Osteocyte (in vitro differentiated cells): ENCODE data around the gene DNAJC16. TPM values are rescaled to one million over a fixed set of nuclear protein-coding genes. Genes with fewer than 3 reads are reported as not detected.
A peak's percentile ranks its signal among the peaks of the same experiment; 100 is the strongest.

Source experiments
- DNase-seq: peaks from one replicate; pipeline ENCODE4 v3.0.0; 2021; ENCODE audit warnings: mixed read lengths; ENCODE audit not compliant: unreplicated experiment; ENCODE audit errors: extremely low spot score
- H3K27ac Mint-ChIP-seq: one replicate; pipeline ENCODE4 v1.8.0; 2021; ENCODE audit warnings: mild to moderate bottlenecking, mixed read lengths; ENCODE audit not compliant: unreplicated experiment
- H3K27me3 Mint-ChIP-seq: one replicate; pipeline ENCODE4 v1.8.0; 2021; ENCODE audit warnings: mixed read lengths; ENCODE audit not compliant: unreplicated experiment
- H3K36me3 Mint-ChIP-seq: one replicate; pipeline ENCODE4 v1.8.0; 2021; ENCODE audit warnings: mixed read lengths; ENCODE audit not compliant: unreplicated experiment
- H3K4me1 Mint-ChIP-seq: one replicate; pipeline ENCODE4 v1.8.0; 2021; ENCODE audit warnings: mixed read lengths; ENCODE audit not compliant: unreplicated experiment
- H3K4me3 Mint-ChIP-seq: one replicate; pipeline ENCODE4 v1.8.0; 2021; ENCODE audit warnings: mild to moderate bottlenecking, moderate library complexity, mixed read lengths; ENCODE audit not compliant: unreplicated experiment
- H3K9me3 Mint-ChIP-seq: one replicate; pipeline ENCODE4 v1.8.0; 2021; ENCODE audit warnings: mixed read lengths; ENCODE audit not compliant: unreplicated experiment
- total RNA-seq: library from RNA; stranded (reverse); gene quantifications from 2 replicates; pipeline ENCODE4 v1.2.1, GENCODE V29; 2021
- TF ChIP-seq, protein P1 (sequence below): fragments of 200-600 bp; sonication (generic); IDR thresholded peaks from 2 replicates; pipeline ENCODE4 v1.5.0; 2021; ENCODE audit warnings: antibody characterized with exemption, mild to moderate bottlenecking, moderate library complexity

Gene DNAJC16
- total RNA-seq, 1 donor from 2014 or later: 20.8 TPM

DNA sequence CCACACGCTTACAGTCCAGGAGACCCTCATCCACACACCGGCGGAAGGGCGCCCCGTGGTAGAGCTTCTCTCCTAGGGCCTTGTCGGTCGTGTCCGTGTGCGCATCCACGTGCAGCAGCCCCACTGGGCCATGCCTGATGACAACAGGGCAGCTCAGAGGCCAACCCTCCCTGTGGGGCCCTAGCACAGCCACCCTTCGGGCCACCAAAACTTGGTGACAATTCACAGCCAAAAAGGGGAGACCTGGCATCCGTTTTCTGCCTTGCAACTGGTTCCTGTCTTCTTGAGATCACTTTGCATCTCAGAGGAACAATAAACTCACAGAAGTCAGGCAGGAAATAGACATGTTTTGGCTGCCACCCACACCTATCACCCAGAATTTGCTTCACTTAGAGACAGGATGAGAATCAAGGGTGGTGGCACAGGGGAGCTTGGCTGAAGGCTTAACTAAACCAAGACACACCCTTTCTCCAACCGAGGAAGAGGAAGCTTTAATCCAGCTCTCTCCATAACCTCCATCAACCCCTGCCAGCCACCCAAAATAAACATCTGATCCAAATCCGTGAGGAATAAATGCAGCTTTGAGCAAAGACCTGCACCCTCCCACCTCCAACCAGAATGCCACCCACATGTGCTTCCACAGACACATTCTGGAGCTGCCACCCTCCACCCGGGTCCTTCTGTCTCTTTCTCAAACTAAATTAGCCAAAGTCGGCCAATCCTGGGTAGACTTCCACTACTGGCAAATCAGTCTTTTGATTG, 52.5 kb downstream of the DNAJC16 start:
- TF ChIP-seq, protein P1, sequence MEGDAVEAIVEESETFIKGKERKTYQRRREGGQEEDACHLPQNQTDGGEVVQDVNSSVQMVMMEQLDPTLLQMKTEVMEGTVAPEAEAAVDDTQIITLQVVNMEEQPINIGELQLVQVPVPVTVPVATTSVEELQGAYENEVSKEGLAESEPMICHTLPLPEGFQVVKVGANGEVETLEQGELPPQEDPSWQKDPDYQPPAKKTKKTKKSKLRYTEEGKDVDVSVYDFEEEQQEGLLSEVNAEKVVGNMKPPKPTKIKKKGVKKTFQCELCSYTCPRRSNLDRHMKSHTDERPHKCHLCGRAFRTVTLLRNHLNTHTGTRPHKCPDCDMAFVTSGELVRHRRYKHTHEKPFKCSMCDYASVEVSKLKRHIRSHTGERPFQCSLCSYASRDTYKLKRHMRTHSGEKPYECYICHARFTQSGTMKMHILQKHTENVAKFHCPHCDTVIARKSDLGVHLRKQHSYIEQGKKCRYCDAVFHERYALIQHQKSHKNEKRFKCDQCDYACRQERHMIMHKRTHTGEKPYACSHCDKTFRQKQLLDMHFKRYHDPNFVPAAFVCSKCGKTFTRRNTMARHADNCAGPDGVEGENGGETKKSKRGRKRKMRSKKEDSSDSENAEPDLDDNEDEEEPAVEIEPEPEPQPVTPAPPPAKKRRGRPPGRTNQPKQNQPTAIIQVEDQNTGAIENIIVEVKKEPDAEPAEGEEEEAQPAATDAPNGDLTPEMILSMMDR: no peak
- H3K4me3 Mint-ChIP-seq: no peak overlapping the region
- H3K4me1 Mint-ChIP-seq: peaks cover 10% of the 10 kb centered on the region
- no peak for DNase-seq
- H3K27me3 Mint-ChIP-seq: no peaks in the 10 kb centered on the region
- no peaks in the 10 kb centered on the region for H3K9me3 Mint-ChIP-seq
- H3K36me3 Mint-ChIP-seq: no peaks in the 10 kb centered on the region
- no peak overlapping the region for H3K27ac Mint-ChIP-seq

- TF ChIP-seq, protein P1: no peak
- no peaks in the 10 kb centered on the region for H3K9me3 Mint-ChIP-seq
- DNase-seq: no peak
- H3K27me3 Mint-ChIP-seq: no peaks in the 10 kb centered on the region
- no peak overlapping the region for H3K27ac Mint-ChIP-seq
- no peaks in the 10 kb centered on the region for H3K36me3 Mint-ChIP-seq
- no peak overlapping the region for H3K4me3 Mint-ChIP-seq
- H3K4me1 Mint-ChIP-seq: peaks cover 10% of the 10 kb centered on the region
Observed at GRCh38 chr1:15579683-15580047, 53.0 kb downstream of the DNAJC16 start.

GRCh38 chr1:15583016-15583706, 56.5 kb downstream of the DNAJC16 start:
- Mint-ChIP-seq H3K9me3 (no peaks in the 10 kb centered on the region), H3K36me3 (no peaks in the 10 kb centered on the region), H3K27ac (no peak overlapping the region), H3K27me3 (no peaks in the 10 kb centered on the region), H3K4me3 (no peak overlapping the region), H3K4me1 (peaks cover 14% of the 10 kb centered on the region)
- TF ChIP-seq, protein P1: no peak
- DNase-seq: no peak

- H3K9me3 Mint-ChIP-seq: no peaks in the 10 kb centered on the region
- no peaks in the 10 kb centered on the region for H3K27me3 Mint-ChIP-seq
- no peak for DNase-seq
- H3K4me3 Mint-ChIP-seq: peak within 1 kb of the TSS; percentile 71
- TF ChIP-seq, protein P1: peak; percentile 47
- H3K27ac Mint-ChIP-seq: no peak within 1 kb of the TSS
- no peaks in the 10 kb centered on the region for H3K36me3 Mint-ChIP-seq
- peaks cover 7% of the 10 kb centered on the region for H3K4me1 Mint-ChIP-seq
Observed at GRCh38 chr1:15584489-15585363, 58.1 kb downstream of the DNAJC16 start, which contains the start of gene AGMAT. Gene AGMAT, minus strand, starts transcription at chr1:15585051. Its CDS starts 84 bp downstream, at chr1:15584967.
